ENCODE results near the gene UGT2B10.

GRCh38 chr4:68878048-68878447 lies 62.3 kb downstream of the UGT2B10 start:
- TF ChIP-seq, protein P1, sequence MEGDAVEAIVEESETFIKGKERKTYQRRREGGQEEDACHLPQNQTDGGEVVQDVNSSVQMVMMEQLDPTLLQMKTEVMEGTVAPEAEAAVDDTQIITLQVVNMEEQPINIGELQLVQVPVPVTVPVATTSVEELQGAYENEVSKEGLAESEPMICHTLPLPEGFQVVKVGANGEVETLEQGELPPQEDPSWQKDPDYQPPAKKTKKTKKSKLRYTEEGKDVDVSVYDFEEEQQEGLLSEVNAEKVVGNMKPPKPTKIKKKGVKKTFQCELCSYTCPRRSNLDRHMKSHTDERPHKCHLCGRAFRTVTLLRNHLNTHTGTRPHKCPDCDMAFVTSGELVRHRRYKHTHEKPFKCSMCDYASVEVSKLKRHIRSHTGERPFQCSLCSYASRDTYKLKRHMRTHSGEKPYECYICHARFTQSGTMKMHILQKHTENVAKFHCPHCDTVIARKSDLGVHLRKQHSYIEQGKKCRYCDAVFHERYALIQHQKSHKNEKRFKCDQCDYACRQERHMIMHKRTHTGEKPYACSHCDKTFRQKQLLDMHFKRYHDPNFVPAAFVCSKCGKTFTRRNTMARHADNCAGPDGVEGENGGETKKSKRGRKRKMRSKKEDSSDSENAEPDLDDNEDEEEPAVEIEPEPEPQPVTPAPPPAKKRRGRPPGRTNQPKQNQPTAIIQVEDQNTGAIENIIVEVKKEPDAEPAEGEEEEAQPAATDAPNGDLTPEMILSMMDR (conservative IDR thresholded peaks at IDR 0.05; ENCODE audit: low read length): no peak
- TF ChIP-seq EZH2phosphoT487 (IDR thresholded peaks at IDR 0.05; ENCODE audit: borderline replicate concordance): no peak

All from Loucy (cell line).